ENCODE measurements around the gene PLEKHG4B. TPM values are rescaled to one million over a fixed set of nuclear protein-coding genes. Genes with fewer than 3 reads are reported as not detected.

PLEKHG4B gene
- total RNA-seq, 1 donor from 2014 or later, result not detected

GRCh38 chr5:160921-161802, 69.2 kb downstream of the PLEKHG4B start:
- Histone ChIP-seq H3K36me3 (ENCODE audit: control insufficient read depth, insufficient read depth, low read length) (no peaks in the 10 kb centered on the region), H3K4me3 (ENCODE audit: low read depth, low read length) (no peak overlapping the region), H3K27me3 (ENCODE audit: control insufficient read depth, insufficient read depth, low read length) (no peaks in the 10 kb centered on the region)
- no peak for TF ChIP-seq CTCF (IDR thresholded peaks at IDR 0.05; ENCODE audit: insufficient read depth, low read length, severe bottlenecking)
- FAIRE-seq, result no peak
- no peak for DNase-seq (ENCODE audit: low read depth)

- Histone ChIP-seq H3K36me3 (ENCODE audit: control insufficient read depth, insufficient read depth, low read length) (no peaks in the 10 kb centered on the region), H3K27me3 (ENCODE audit: control insufficient read depth, insufficient read depth, low read length) (no peaks in the 10 kb centered on the region), H3K4me3 (ENCODE audit: low read depth, low read length) (no peak overlapping the region)
- DNase-seq (ENCODE audit: low read depth) (no peak), FAIRE-seq (no peak)
- TF ChIP-seq CTCF (IDR thresholded peaks at IDR 0.05; ENCODE audit: insufficient read depth, low read length, severe bottlenecking), result no peak
Observed at GRCh38 chr5:161803-162110, 69.8 kb downstream of the PLEKHG4B start.

- DNase-seq (ENCODE audit: low read depth) (no peak), FAIRE-seq (no peak)
- Histone ChIP-seq H3K4me3 (ENCODE audit: low read depth, low read length) (no peak overlapping the region), H3K36me3 (ENCODE audit: control insufficient read depth, insufficient read depth, low read length) (no peaks in the 10 kb centered on the region), H3K27me3 (ENCODE audit: control insufficient read depth, insufficient read depth, low read length) (no peaks in the 10 kb centered on the region)
- TF ChIP-seq CTCF (IDR thresholded peaks at IDR 0.05; ENCODE audit: insufficient read depth, low read length, severe bottlenecking), result no peak
Observed at GRCh38 chr5:162190-162564, 70.2 kb downstream of the PLEKHG4B start.

GRCh38 chr5:162565-163337, 70.8 kb downstream of the PLEKHG4B start:
- FAIRE-seq, result no peak
- Histone ChIP-seq H3K36me3 (ENCODE audit: control insufficient read depth, insufficient read depth, low read length) (no peaks in the 10 kb centered on the region), H3K27me3 (ENCODE audit: control insufficient read depth, insufficient read depth, low read length) (no peaks in the 10 kb centered on the region), H3K4me3 (ENCODE audit: low read depth, low read length) (no peak overlapping the region)
- TF ChIP-seq CTCF (IDR thresholded peaks at IDR 0.05; ENCODE audit: insufficient read depth, low read length, severe bottlenecking), result no peak
- no peak for DNase-seq (ENCODE audit: low read depth)

- no peak for TF ChIP-seq CTCF (IDR thresholded peaks at IDR 0.05; ENCODE audit: insufficient read depth, low read length, severe bottlenecking)
- H3K27me3 ChIP-seq (ENCODE audit: control insufficient read depth, insufficient read depth, low read length), result no peaks in the 10 kb centered on the region
Observed at GRCh38 chr5:163338-163620, 71.3 kb downstream of the PLEKHG4B start.

More at GRCh38 chr5:163338-163620, 71.3 kb downstream of the PLEKHG4B start:
- FAIRE-seq (no peak), DNase-seq (ENCODE audit: low read depth) (no peak)
- Histone ChIP-seq H3K4me3 (ENCODE audit: low read depth, low read length) (no peak overlapping the region), H3K36me3 (ENCODE audit: control insufficient read depth, insufficient read depth, low read length) (no peaks in the 10 kb centered on the region)
